HG03095 (cell line): ENCODE results near the gene STK10.
"Not testable (repeated sequence)": the region's sequence is repeated elsewhere in the genome, so short reads cannot be mapped to it uniquely, and the experiment has no call there.

ENCODE experiments used
- ATAC-seq: cut with Tn5 transposase; IDR thresholded peaks from one replicate; pipeline ENCODE4 v1.9.1; 2021; ENCODE audit warnings: moderate library complexity; ENCODE audit not compliant: unreplicated experiment

The STK10 gene

DNA sequence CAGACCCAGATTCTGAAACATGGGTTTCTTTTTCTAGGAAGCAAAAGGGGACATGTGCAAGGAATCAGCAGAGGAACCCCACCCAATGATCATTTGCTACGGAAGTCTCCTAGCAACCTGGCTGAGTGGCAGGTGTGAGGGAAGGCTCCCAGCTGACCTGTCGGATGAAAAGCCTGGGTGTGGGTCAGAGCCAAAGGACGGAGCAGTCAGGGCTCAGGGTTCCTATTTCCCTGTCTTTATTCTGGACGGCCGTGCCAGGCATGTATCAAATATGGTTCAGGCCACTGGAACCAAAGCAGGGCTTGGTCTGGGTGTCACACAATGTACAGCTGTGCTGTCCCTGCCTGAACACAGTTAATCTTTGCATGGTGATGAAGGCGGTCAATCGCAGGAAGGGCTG, 20.1 kb downstream of the STK10 start:
- no peak for ATAC-seq

DNA sequence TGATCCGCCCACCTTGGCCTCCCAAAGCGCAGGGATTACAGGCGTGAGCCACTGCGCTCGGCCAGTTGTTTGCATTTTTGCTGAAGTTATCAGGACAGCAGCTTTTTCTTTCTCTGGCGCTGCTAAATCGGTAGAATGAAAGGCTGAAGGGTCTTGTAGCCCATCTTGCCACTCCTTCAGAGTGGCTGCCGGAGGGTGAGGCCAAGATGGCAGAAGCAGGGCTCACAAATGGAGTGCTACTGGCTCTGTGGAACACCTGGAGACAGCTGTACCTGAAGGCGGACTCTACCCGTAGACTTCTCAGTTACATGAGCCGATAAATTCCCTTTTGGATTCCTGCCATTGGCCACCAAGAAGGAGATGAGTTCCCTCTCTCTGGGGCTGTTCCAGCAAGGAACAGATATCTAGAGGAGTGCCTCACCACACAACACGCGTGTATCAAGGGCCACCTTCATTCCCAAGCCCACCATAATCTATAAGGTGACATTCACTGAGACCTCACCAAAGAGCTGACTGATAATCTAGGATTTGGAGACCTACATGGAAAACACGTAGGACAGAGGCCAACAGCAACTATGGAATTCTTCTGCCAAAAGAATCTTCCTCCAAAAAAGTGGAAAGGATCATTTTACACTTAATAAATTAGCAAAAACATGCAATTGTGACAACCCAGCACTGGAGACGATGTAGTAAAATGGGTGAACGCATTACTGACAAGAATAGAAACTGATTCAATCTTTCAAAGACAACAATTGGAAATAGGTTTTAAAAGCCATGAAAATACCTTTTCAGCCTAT, 21.8 kb downstream of the STK10 start:
- no peak for ATAC-seq

DNA sequence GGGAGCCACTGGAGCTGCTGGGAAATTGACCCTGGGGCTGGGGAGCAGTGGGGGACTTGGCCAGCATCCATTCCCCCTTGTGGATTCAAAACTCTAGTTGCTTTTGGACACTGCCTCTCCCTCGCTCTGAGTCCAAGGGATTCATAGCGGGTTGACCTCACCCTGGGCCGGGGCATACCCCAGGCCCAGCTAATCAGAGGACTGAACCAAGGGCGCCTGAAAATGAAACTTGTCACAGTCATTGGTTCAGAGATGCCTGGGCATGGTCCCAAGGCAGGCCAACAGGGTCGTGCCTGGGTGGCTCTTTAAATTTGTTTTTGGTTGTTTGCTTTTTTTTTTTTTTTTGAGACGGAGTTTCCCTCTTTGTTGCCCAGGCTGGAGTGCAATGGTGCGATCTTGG, 22.6 kb downstream of the STK10 start:
- ATAC-seq = no peak

DNA sequence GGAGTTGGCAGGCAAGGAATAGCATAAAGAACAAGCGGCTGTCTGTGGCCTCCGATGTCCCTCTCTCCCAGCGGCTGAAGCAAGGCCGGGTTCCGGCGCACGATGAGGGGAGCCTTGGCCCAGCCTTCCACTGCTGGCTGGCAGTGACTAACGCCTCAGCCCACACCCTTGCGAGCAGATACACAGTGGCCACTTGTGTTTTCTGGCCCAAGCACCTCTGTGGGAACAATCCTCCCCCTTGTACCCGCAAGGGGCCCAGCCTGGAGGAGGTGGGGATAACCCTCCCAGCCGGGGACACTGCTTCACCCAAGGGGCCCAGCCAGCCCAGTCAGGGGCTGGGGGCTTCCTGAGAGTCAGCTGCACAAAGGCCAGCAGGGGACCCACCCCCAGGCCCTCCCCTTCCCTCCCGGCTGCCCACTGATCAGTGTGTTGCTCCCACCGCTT, 23.2 kb downstream of the STK10 start:
- ATAC-seq = no peak

DNA sequence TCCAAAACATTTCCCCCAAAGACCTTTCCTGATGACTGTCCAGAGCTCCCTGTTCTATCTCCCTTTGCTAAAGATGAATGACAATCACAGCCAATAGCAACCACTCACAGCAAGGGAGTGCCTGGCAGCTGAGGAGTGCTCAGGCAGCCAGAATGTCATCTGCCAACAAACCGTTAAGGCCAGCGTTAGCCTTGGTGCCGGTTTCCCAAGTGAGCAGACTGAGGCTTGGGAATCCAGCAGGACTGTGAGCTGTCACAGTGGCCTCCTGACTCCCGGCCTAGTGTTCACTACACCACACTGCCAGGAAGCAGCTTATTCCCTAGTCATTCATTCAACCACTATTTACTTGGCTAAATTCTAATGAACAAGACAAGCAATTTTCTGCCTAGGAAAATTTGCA, 24.7 kb downstream of the STK10 start:
- no peak for ATAC-seq

DNA sequence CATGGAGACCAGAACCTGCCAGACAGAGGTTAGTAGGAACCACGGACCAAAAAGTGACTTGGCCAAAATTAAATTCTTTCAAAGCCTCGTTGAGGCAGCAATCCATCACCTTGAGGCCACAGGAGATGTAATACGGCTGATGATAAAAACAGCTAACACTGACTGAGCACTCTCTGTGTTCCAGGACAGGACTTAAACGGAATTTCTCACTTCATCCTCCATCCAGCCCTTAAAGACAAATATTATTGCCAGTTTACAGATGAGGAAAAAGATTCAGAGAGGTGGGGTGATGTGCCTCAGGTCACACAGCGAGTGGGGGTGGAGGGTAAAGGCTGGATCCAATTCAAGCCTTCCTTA, 25.1 kb downstream of the STK10 start:
- ATAC-seq = no peak

DNA sequence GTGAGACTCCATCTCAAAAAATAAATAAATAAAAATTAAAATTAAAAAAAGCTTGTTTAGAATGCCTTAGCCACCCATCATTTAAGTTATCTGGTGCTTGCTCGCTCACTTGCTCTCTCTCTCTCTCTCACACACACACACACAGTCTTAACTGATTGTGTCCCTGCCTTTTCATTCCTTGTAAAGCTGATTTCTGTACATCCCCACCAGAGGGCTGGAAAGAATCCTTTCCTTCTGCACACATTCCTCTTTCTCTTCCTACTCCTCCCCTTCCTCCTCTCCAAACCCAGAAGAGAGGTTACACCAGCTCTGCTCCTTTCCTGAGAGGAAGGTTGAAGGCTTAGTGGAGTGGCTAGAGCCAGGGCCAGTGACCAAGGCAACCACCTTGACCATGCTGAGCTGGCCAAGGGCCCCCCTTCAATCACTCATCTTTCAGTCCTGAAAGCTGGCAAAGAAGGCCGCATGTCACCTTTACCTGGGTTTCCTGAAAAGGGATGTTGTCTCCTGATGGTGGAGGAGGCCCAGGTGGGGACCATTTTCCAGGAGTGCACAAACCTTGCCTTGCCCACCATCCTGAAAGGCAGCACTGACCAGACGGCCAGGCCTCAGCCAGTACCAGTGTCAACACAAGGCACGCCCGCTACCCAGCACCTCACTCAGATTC, 25.6 kb downstream of the STK10 start:
- no peak for ATAC-seq

DNA sequence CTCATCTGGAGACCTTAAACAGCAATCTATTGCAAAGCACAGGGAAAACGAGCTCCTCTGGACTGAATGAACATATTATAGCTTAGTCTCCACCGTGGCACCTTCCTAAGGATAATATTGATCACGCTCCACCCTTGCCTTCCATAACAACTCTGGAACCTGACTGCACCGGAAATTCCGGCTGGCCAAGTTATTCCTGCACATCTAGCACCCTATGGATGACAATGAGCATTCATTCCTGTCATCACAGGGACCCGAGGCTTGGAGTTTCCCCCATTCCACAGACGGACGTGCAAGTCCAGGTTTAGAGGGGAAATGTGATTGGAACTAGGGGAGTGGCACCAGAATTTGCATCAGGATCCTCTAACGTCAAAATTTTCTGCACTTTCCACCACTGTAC, 27.5 kb downstream of the STK10 start:
- no peak for ATAC-seq

DNA sequence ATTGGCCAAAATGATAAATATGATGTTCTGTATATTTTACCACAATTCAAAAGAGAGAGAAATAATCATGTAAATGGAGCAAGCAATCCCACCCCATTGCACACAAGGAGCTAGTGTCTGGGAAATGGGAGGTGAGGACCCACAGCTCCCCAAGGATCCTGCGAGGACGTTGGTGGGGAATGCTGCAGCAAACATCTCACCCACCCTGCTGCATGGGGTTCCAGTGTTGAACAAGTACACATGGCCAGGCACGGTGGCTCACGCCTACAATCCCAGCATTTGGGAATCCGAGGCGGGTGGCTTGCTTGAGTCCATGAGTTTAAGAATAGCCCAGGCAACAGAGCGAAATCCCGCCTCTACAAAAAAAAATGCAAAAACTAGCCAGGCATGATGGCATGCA, 29.0 kb downstream of the STK10 start:
- ATAC-seq = no peak

DNA sequence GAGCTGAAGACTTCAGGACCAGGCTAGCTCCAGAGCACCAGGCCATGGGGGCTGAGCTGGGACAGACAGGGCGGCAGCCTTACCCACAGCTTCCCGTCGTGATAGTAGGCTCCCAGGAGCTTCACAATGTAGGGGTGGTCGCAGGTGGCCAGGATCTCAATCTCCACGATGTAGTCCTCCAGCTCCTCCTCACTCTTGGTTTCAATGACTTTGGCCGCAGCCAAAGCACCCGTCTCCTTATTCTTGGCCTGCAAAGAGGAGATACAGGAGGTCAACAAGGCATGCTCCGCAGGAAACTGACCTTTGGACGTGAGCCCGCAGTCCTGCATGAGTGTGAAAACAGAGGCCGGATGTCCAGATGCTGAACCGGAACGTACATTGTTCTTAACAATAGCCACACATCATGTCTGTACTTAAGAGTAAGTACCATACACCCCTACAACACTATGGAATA, 31.5 kb downstream of the STK10 start:
- no peak for ATAC-seq

DNA sequence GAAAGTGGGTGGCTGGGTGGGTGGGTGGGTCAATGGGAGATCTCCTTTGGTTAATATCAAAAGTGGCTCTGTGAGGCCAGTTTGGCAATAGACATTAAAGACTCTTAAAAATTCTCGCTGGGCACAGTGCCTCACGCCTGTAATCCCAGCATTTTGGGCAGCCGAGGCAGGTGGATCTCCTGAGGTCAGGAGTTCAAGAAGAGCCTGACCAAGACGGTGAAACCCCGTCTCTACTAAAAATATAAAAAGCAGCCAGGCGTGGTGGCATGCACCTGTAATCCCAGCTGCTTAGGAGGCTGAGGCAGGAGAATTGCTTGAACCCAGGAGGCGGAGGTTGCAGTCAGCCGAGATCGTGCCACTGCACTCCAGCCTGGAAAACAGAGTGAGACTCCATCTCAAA, 32.9 kb downstream of the STK10 start:
- not testable (repeated sequence) for ATAC-seq

DNA sequence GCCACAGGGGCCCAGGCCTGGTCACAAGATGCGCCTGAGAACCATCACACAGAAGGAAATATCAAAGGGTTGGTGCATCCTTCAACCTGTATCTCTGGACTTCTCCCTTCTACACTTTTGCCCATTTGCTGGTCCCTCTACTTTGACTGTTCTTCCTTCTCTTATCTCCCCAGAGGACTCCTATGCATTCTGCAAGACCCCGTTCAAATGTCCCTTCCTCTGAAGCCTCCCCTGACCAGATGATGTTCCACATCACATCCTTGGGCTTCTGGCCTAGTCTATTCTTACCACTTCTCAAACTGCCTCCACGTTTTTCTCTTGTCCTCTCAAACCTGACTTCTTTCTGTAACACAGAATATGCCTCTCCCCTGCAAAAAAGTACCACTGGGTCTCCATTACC, 34.3 kb downstream of the STK10 start:
- no peak for ATAC-seq

DNA sequence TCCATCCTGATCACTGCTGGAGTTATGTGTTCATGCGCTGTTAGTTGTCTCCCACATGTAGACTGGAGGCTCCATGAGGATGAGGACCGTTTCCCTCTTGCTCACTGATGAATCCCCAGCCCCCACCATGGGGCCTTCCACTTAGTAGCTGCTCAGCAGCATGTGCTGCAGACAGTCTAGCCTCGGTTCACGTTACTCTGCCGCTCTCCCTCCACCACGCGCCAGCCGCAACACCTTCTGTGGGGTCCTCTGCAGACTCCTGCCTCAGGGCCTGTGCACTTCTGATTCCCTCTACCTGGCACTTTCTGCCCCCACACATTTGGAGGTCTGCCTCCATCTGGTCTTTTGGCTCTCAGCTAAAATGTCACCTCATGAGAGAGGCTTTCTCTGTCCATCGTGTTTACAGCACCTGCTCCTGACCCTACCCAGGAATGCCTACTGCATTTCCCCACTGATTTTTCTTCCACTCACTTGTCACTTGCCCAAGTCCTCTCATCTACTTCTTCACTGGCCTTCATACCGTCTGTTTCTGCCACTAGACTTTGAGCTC, 36.3 kb downstream of the STK10 start:
- ATAC-seq = no peak

DNA sequence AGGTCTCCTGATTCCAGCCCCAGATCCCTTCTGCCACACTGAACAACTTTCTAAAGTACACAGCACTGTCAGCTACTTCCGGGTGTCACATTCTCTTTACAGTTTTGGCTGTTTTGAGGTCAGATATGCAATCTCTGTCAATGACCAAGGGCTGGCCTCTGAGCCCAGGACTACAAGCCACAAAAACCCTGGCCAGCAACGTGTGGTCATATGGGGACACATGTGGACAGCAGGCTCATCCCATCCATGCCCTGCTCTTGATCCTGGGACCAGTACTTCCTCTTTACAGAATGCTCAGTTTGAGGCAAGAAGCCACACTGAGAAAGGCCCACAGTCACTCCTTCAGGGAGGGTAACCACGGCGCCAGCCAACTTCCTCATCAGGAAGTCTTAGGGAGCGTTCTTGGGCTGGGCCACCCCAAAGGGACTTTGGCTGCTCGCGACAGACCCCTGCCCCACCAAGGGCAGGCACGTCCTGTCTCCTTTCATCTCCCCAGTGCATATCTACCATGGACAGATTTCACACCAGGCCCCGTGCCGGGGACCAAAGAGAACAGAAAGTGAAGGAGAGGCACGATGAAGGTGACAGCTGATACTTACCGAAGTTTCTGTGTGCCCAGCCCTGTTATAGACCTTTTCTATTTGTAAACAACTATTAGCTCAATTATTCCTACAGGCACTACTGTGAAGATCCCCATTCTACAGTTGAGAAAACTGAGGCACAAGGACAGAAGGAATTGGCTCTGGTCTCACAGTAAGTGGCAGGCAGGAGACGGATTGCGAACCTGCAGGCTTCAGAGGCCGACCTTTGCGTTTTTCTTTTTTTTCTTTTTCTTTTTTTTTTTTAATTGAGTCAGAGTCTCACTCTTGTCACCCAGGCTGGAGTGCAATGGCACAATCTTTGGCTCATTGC, 37.3 kb downstream of the STK10 start:
- peak; percentile 58 for ATAC-seq

DNA sequence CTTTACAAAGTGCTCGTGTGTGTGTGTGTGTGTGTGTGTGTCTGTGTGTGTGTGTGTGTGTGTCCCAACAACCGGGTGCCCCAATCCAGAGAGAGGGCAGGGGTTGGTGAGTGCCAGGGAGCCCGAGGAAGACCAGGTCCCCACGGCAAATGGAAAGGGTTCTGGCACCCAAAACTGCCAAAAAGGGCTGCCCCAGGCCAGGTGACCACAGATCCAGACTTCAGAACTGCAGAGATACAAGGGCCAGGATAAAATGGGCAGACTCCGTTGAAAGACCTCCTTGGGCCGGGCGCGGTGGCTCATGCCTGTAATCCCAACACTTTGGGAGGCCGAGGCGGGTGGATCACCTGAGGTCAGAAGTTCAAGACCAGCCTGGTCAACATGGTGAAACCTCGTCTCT, 38.5 kb downstream of the STK10 start:
- not testable (repeated sequence) for ATAC-seq

DNA sequence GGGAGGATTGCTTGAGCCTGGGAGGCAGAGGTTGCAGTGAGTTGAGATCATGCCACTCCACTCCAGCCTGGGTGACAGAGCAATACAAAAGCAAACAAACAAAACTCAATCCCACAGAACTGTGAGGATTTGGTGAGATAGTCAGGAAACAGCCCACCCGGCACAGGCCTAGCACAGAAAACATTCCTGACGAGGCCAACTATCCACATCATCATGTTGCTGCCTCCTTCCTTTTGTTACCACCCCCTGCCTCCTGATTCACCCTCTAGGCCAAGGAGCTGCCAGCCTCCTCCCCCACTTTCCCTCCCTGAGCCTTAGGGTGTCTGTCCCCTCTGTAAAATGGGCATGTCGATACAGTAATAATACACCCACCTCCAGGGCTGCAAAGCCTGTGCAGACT, 39.0 kb downstream of the STK10 start:
- ATAC-seq = no peak

DNA sequence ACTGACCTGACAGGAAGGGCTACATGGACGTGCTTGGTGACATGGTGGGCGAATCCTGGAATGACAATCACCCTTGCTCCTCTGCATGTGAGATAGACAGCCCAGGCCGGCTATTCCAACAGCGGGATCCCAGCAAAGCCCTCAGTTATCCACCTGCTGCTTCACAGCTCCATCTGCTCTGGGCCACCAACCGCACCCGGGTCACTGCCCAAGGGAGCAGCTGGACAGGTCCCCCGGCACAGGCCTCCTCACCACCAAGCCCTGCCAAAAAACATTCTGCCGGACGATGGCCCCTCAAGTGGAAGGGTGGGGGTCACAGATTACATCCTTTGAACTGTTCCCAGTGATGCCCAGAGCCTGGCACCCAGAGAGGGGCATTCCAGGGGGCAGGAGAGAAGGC, 39.6 kb downstream of the STK10 start:
- ATAC-seq = no peak

DNA sequence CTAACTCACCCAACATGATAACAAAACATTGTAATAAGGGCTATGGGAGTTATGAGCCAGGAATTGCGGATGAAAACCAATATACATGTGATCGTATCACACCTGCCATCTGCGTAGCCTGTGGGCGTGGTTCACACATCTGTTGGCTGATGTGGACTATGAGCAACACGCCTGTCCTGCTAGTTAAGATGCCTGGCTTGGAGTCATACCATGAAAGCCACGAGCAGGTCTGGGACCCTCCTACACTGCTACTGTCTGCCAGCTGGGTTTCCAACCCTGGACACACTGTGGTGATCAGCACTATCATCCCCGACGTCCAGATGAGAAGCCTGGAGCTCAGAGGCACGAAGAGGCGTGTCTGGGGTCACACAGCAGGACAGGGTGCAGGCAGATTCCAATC, 40.2 kb downstream of the STK10 start:
- no peak for ATAC-seq

DNA sequence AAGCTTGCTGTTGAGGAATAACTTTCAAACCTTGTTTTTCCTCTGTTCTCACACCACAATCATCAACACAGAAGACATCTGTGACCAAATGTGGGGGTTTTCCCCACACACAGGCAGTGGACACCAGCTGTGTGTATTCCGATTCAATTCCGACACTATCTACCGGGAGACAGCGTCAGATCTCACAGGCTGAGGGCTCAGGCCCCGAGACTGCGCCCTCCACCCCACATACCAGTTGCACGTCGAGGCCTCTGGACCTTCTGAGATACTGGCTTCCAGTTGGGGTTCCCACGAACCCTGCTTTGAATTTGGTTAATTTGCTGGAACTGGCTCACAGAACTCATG, 41.3 kb downstream of the STK10 start:
- no peak for ATAC-seq

DNA sequence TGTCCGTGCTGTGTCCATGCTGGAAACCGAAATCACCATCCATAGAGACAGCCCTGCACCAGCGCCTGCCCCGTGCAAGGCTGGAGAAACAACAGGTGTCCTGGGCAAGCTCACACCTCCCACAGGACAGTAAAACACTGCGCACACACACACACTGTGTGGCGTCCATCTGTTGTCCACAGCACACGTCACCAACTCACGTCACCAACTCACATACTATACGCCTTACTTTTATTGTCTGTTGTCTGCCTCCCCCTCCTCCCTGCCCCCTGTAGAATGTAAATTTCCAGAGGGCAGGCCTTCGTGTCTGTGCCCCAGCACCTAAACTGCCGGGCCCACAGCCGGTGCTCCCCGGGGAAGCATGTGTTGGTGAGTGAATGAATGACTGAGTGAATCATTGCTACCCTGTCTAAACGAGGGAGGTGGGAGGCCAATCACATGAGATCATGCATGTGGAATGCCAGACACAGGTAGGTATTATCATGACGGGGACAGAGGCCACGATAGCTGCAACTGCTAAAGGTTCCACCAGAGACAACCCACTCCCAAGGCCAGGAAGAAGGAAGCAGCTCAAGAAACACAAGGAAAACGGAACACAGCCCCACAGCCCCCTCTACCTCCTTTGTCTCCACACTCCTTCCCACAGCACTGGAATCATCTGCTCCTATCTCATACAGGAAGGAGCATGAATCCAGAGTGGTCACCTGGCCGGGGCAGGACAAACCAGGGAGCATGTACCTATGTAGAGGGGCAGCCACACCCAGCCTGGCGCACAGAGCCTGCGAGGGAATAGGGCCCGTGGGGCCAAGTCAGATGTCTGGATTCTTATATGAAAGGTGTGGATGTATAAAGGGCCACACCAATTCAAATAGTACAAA, 41.9 kb downstream of the STK10 start:
- ATAC-seq = no peak
